K562 (cell line): ENCODE results near the gene NUB1. TPM values are rescaled to one million over a fixed set of nuclear protein-coding genes. Genes with fewer than 3 reads are reported as not detected.

ENCODE experiments used
- BACH1 ChIP-seq: fragments of 200-800 bp; sonication (Bioruptor generic); IDR thresholded peaks from 2 replicates; pipeline ENCODE4 v1.6.1; 2016; ENCODE audit warnings: missing genetic modification characterization, missing compliant biosample characterization
- EHMT2 ChIP-seq: fragments of 450-650 bp; IDR thresholded peaks from 2 replicates; pipeline ENCODE4 v1.6.1; 2018; ENCODE audit warnings: antibody characterized with exemption
- ETV1 ChIP-seq: fragments of 450-650 bp; conservative IDR thresholded peaks from 2 replicates; pipeline ENCODE4 v1.6.1; 2016; ENCODE audit warnings: missing genetic modification characterization, control low read depth, low read depth, missing compliant biosample characterization
- GABPB2 ChIP-seq: fragments of 250-450 bp; sonication (Bioruptor Pico); conservative IDR thresholded peaks from 2 replicates; pipeline ENCODE4 v1.5.1; 2021; ENCODE audit warnings: mild to moderate bottlenecking
- HNRNPL ChIP-seq: fragments of 200-400 bp; formaldehyde crosslinking; IDR thresholded peaks from 2 replicates; pipeline ENCODE4 v1.6.1; 2017; ENCODE audit warnings: low read depth, mild to moderate bottlenecking, low read length
- JUNB ChIP-seq: fragments of 450-650 bp; formaldehyde crosslinking; conservative IDR thresholded peaks from 2 replicates; pipeline ENCODE4 v1.4.0; 2020; ENCODE audit warnings: mild to moderate bottlenecking
- MTF1 ChIP-seq: fragments of 250-450 bp; sonication (Bioruptor Pico); IDR thresholded peaks from 2 replicates; pipeline ENCODE4 v1.9.0; 2021; ENCODE audit warnings: moderate library complexity, mild to moderate bottlenecking, inconsistent platforms, borderline replicate concordance
- NBN ChIP-seq: fragments of 450-650 bp; IDR thresholded peaks from 2 replicates; pipeline ENCODE4 v1.6.1; 2016; ENCODE audit warnings: low read depth, mild to moderate bottlenecking
- PHF20 ChIP-seq: fragments of 450-650 bp; IDR thresholded peaks from 2 replicates; pipeline ENCODE4 v1.6.1; 2018; ENCODE audit not compliant: partially characterized antibody
- POLR3A ChIP-seq: IDR thresholded peaks from 2 replicates; pipeline ENCODE4 v1.6.1; 2011; ENCODE audit warnings: borderline replicate concordance, mild to moderate bottlenecking, moderate library complexity; ENCODE audit not compliant: insufficient read length, insufficient read depth; ENCODE audit errors: extremely low read depth
- PTTG1 ChIP-seq: fragments of 450-650 bp; IDR thresholded peaks from 2 replicates; pipeline ENCODE4 v1.6.1; 2016; ENCODE audit warnings: low read depth, mild to moderate bottlenecking, missing genetic modification characterization, missing compliant biosample characterization
- RBBP5 ChIP-seq: fragments of 200-600 bp; sonication (generic); IDR thresholded peaks from 2 replicates; pipeline ENCODE4 v1.6.1; 2012; ENCODE audit warnings: borderline replicate concordance, mild to moderate bottlenecking, low read length, control low read depth, inconsistent platforms; ENCODE audit not compliant: insufficient read depth, poor library complexity, severe bottlenecking
- TAF15 ChIP-seq: fragments of 200-400 bp; formaldehyde crosslinking; IDR thresholded peaks from 2 replicates; pipeline ENCODE4 v1.6.1; 2017; ENCODE audit warnings: mild to moderate bottlenecking, low read depth, low read length, moderate library complexity
- THRAP3 ChIP-seq: fragments of 450-650 bp; IDR thresholded peaks from 2 replicates; pipeline ENCODE4 v1.6.1; 2016; ENCODE audit warnings: mild to moderate bottlenecking, inconsistent platforms, borderline replicate concordance
- XRCC5 ChIP-seq: fragments of 200-400 bp; formaldehyde crosslinking; IDR thresholded peaks from 2 replicates; pipeline ENCODE4 v1.6.1; 2017; ENCODE audit warnings: low read depth, mild to moderate bottlenecking, low read length
- ZNF217 ChIP-seq: sonication (generic); formaldehyde crosslinking; IDR thresholded peaks from 2 replicates; pipeline ENCODE4 v1.8.0; 2022; ENCODE audit warnings: mild to moderate bottlenecking, missing genetic modification reagents
- ZNF324 ChIP-seq: fragments of 250-450 bp; sonication (Bioruptor Pico); IDR thresholded peaks from 2 replicates; pipeline ENCODE4 v1.4.0; 2020; ENCODE audit warnings: mild to moderate bottlenecking
- ZNF347 ChIP-seq: fragments of 450-650 bp; formaldehyde crosslinking; IDR thresholded peaks from 2 replicates; pipeline ENCODE4 v1.4.0; 2020; ENCODE audit warnings: low read depth, mild to moderate bottlenecking, moderate library complexity
- ZNF445 ChIP-seq: fragments of 250-450 bp; sonication (Bioruptor Pico); IDR thresholded peaks from 2 replicates; pipeline ENCODE4 v1.4.0; 2020; ENCODE audit warnings: low read depth, mild to moderate bottlenecking, moderate library complexity
- polyA plus RNA-seq, 8 experiments: library from polyadenylated mRNA; depleted of rRNA in 4 of 8; stranded (reverse) in 5 of 8; unstranded in 3 of 8; fragments of >200 nt; fragmentation: Nextera tagmentation in 2 of 8; fragmentation: Illumina TruSeq in 1 of 8; extraction: Ambion mirVana in 2 of 8; extraction: Trizol in 1 of 8; gene quantifications; 2 replicates each; pipeline versions ENCODE4 v1.2.1 to v1.2.3, GENCODE V29; 2011 to 2014; ENCODE audit warnings: inconsistent platforms in 1 of 8, missing spikeins in 1 of 8
- total RNA-seq, 7 experiments: library from RNA; depleted of rRNA in 6 of 7; stranded (reverse); fragments of >200 nt in 6 of 7; fragmentation: Illumina TruSeq in 2 of 7; extraction: Trizol in 2 of 7; gene quantifications; 2 replicates each; pipeline versions ENCODE4 v1.2.1 to v1.2.3, GENCODE V29; 2011 to 2021; ENCODE audit warnings: low replicate concordance in 1 of 7
- TF ChIP-seq, protein P1 (sequence below): fragments of 250-450 bp; sonication (Bioruptor Pico); IDR thresholded peaks from 2 replicates; pipeline ENCODE4 v1.5.0; 2020; ENCODE audit warnings: mild to moderate bottlenecking
- TF ChIP-seq, protein P2 (sequence below), 3 experiments: fragments of 200-800 bp in 1 of 3; sonication (Bioruptor generic) in 1 of 3; sonication (generic) in 1 of 3; formaldehyde crosslinking in 1 of 3; IDR thresholded peaks; 2 replicates each; pipeline versions ENCODE4 v1.6.1 to v1.8.0; 2016 to 2022; ENCODE audit warnings: mild to moderate bottlenecking in 2 of 3, missing compliant biosample characterization in 2 of 3, missing genetic modification characterization in 2 of 3, missing genetic modification reagents in 1 of 3
- TF ChIP-seq, protein P3 (sequence below): IDR thresholded peaks from 3 replicates; pipeline ENCODE4 v1.6.1; 2011; ENCODE audit warnings: borderline replicate concordance, mild to moderate bottlenecking; ENCODE audit not compliant: insufficient read length, insufficient read depth
- TF ChIP-seq, protein P4 (sequence below): sonication (generic); formaldehyde crosslinking; IDR thresholded peaks from 2 replicates; pipeline ENCODE4 v1.9.0; 2022; ENCODE audit warnings: mild to moderate bottlenecking, missing genetic modification reagents

NUB1 gene
- total and polyA plus RNA-seq, 9 of the 15 experiments (the other 6 are each of a cell fraction or from before 2014, with no cell fraction given), result 43.2 to 159 (median 85.2) TPM

DNA sequence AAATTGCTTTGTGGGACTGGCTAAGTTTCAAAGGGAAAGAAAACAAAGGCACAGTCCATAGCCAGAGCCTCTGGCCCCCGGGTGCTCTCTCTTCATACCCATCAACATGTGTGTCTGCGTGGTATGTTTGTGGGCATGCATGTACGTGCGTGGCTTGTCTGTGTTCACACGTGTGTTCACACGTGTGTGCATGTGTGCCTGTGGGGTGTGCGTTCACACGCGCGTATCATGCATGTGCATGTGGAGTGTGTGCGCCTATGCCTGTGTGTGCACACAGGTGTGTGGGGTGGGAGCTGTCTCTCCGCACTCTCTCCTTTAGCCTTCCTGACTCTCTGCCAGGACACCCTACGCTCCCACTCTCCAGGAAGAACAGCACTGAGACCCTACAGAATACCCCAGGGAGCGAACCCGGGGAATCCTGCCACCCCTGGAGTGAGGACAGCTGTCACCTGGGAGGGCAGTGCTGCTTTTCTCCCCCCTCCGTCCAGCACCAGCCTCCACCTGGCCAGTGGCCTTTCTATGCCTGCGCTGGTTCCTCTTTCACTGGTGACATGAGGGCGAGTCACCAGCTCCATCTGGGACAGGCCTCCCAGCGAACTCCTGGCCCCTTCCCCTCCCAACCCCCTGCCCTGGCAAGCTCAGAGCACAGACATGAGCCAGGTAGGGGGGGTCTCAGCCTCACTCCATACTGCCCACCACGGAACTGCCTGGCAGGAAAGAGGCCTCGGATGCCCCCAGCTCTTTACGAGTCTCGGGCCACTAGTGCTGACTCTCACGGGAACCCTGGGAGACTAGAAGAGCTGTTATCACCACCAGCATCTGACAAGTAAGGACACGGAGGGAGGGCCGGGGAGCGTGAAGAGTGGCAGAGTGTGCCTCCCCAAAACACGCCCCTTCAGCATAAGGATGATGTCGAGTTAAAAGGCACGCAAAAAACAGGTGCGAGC, 51.7 kb downstream of the NUB1 start (continued):
- TF ChIP-seq, protein P1, sequence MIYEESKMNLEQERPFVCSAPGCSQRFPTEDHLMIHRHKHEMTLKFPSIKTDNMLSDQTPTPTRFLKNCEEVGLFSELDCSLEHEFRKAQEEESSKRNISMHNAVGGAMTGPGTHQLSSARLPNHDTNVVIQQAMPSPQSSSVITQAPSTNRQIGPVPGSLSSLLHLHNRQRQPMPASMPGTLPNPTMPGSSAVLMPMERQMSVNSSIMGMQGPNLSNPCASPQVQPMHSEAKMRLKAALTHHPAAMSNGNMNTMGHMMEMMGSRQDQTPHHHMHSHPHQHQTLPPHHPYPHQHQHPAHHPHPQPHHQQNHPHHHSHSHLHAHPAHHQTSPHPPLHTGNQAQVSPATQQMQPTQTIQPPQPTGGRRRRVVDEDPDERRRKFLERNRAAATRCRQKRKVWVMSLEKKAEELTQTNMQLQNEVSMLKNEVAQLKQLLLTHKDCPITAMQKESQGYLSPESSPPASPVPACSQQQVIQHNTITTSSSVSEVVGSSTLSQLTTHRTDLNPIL (CRISPR knock-in tag), result no peak
- no peak for TF ChIP-seq ZNF324
- TF ChIP-seq TAF15, result no peak
- TF ChIP-seq THRAP3, result no peak
- TF ChIP-seq RBBP5, result peak; percentile 20
- TF ChIP-seq XRCC5, result 0 out of 2 replicates have a peak, but pooled peaks have one; percentile 32
- no peak for TF ChIP-seq HNRNPL
- no peak for TF ChIP-seq GABPB2 (CRISPR knock-in tag)
- TF ChIP-seq EHMT2, result no peak
- no peak for TF ChIP-seq PTTG1 (tag)
- no peak for TF ChIP-seq ZNF347 (CRISPR knock-in tag)
- TF ChIP-seq, protein P2, sequence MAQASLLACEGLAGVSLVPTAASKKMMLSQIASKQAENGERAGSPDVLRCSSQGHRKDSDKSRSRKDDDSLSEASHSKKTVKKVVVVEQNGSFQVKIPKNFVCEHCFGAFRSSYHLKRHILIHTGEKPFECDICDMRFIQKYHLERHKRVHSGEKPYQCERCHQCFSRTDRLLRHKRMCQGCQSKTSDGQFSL (CRISPR knock-in tag; IDR thresholded peaks at IDR 0.05), result peak; percentile 58; the same call in 1 of the 2 replicates
- TF ChIP-seq, protein P2 (tag; IDR thresholded peaks at IDR 0.05), result no peak
- no peak for TF ChIP-seq ZNF217
- TF ChIP-seq BACH1 (tag), result no peak
- TF ChIP-seq NBN, result no peak
- TF ChIP-seq, protein P3, sequence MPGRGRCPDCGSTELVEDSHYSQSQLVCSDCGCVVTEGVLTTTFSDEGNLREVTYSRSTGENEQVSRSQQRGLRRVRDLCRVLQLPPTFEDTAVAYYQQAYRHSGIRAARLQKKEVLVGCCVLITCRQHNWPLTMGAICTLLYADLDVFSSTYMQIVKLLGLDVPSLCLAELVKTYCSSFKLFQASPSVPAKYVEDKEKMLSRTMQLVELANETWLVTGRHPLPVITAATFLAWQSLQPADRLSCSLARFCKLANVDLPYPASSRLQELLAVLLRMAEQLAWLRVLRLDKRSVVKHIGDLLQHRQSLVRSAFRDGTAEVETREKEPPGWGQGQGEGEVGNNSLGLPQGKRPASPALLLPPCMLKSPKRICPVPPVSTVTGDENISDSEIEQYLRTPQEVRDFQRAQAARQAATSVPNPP, result no peak
- no peak for TF ChIP-seq JUNB (CRISPR knock-in tag)
- TF ChIP-seq ETV1 (tag), result no peak
- TF ChIP-seq PHF20, result peak; percentile 63
- TF ChIP-seq, protein P4, sequence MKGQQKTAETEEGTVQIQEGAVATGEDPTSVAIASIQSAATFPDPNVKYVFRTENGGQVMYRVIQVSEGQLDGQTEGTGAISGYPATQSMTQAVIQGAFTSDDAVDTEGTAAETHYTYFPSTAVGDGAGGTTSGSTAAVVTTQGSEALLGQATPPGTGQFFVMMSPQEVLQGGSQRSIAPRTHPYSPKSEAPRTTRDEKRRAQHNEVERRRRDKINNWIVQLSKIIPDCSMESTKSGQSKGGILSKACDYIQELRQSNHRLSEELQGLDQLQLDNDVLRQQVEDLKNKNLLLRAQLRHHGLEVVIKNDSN (CRISPR knock-in tag), result peak; percentile 2; the same call in 1 of the 2 replicates
- TF ChIP-seq MTF1 (CRISPR knock-in tag), result no peak
- no peak for TF ChIP-seq POLR3A
- no peak for TF ChIP-seq ZNF445 (CRISPR knock-in tag)
